ENCODE data around the gene OGFOD1.
A peak's percentile ranks its signal among the peaks of the same experiment; 100 is the strongest.

The OGFOD1 gene

GRCh38 chr16:56424791-56425438, 26.4 kb upstream of the OGFOD1 start:
- DNase-seq (ENCODE audit: low read depth), result peak; percentile 42
- TF ChIP-seq CTCF (IDR thresholded peaks at IDR 0.05; ENCODE audit: low read depth, low read length) (no peak), POLR2A (IDR thresholded peaks at IDR 0.05; ENCODE audit: extremely low read depth, insufficient read length) (no peak), MAX (IDR thresholded peaks at IDR 0.05; ENCODE audit: low read depth, low read length) (no peak), MYC (IDR thresholded peaks at IDR 0.05; ENCODE audit: low read depth, low read length) (no peak)
- H3K4me3 ChIP-seq (ENCODE audit: low read depth, low read length), result peak overlapping the region; percentile 77

GRCh38 chr16:56425439-56425832, 25.9 kb upstream of the OGFOD1 start, which contains the start of gene AMFR:
AMFR (minus strand) TSS chr16:56425545; CDS start chr16:56425327, 218 bp downstream.
- DNase-seq (ENCODE audit: low read depth), result peak; percentile 89
- H3K4me3 ChIP-seq (ENCODE audit: low read depth, low read length), result peak within 1 kb of the TSS; percentile 77
- 0 out of 2 replicates have a peak, but pooled peaks have one; percentile 7 for TF ChIP-seq MYC (IDR thresholded peaks at IDR 0.05; ENCODE audit: low read depth, low read length)
- TF ChIP-seq MAX (IDR thresholded peaks at IDR 0.05; ENCODE audit: low read depth, low read length), result no peak
- TF ChIP-seq CTCF (IDR thresholded peaks at IDR 0.05; ENCODE audit: low read depth, low read length), result peak; percentile 23

- no peak for TF ChIP-seq CTCF (IDR thresholded peaks at IDR 0.05; ENCODE audit: low read depth, low read length)
- TF ChIP-seq MAX (IDR thresholded peaks at IDR 0.05; ENCODE audit: low read depth, low read length), result no peak
- no peak for TF ChIP-seq POLR2A (IDR thresholded peaks at IDR 0.05; ENCODE audit: extremely low read depth, insufficient read length)
- TF ChIP-seq MYC (IDR thresholded peaks at IDR 0.05; ENCODE audit: low read depth, low read length), result no peak
- no peak for DNase-seq (ENCODE audit: low read depth)
- H3K4me3 ChIP-seq (ENCODE audit: low read depth, low read length), result no peak overlapping the region
Observed at GRCh38 chr16:56426585-56426984, 24.8 kb upstream of the OGFOD1 start.

- no peak for TF ChIP-seq MYC (IDR thresholded peaks at IDR 0.05; ENCODE audit: low read depth, low read length)
- TF ChIP-seq CTCF (IDR thresholded peaks at IDR 0.05; ENCODE audit: low read depth, low read length), result no peak
- TF ChIP-seq MAX (IDR thresholded peaks at IDR 0.05; ENCODE audit: low read depth, low read length), result no peak
- no peak for TF ChIP-seq POLR2A (IDR thresholded peaks at IDR 0.05; ENCODE audit: extremely low read depth, insufficient read length)
- DNase-seq (ENCODE audit: low read depth), result no peak
- no peak overlapping the region for H3K4me3 ChIP-seq (ENCODE audit: low read depth, low read length)
Observed at GRCh38 chr16:56428091-56428490, 23.3 kb upstream of the OGFOD1 start.

GRCh38 chr16:56436258-56436657, 15.1 kb upstream of the OGFOD1 start:
- H3K4me3 ChIP-seq (ENCODE audit: low read depth, low read length), result no peak overlapping the region
- no peak for DNase-seq (ENCODE audit: low read depth)
- TF ChIP-seq POLR2A (IDR thresholded peaks at IDR 0.05; ENCODE audit: extremely low read depth, insufficient read length) (no peak), MAX (IDR thresholded peaks at IDR 0.05; ENCODE audit: low read depth, low read length) (no peak), MYC (IDR thresholded peaks at IDR 0.05; ENCODE audit: low read depth, low read length) (no peak), CTCF (IDR thresholded peaks at IDR 0.05; ENCODE audit: low read depth, low read length) (no peak)

Data from NB4 (cell line).